Mesothelial cell of epicardium (in vitro differentiated cells): ENCODE measurements around the gene WDCP. TPM values are rescaled to one million over a fixed set of nuclear protein-coding genes. Genes with fewer than 3 reads are reported as not detected.
A peak's percentile ranks its signal among the peaks of the same experiment; 100 is the strongest.

Experiments
- DNase-seq, 2 experiments: peaks; one replicate each; pipeline ENCODE4 v3.0.0; 2021; ENCODE audit warnings: low spot score in 2 of 2; ENCODE audit not compliant: unreplicated experiment in 2 of 2
- H3K27ac Mint-ChIP-seq: 2 replicates; pipeline ENCODE4 v1.8.0; 2021; ENCODE audit warnings: mixed read lengths
- H3K27me3 Mint-ChIP-seq: 2 replicates; pipeline ENCODE4 v1.8.0; 2021; ENCODE audit warnings: low read depth, mixed read lengths
- H3K36me3 Mint-ChIP-seq: 2 replicates; pipeline ENCODE4 v1.8.0; 2021; ENCODE audit warnings: mixed read lengths
- H3K4me1 Mint-ChIP-seq: 2 replicates; pipeline ENCODE4 v1.8.0; 2021; ENCODE audit warnings: mixed read lengths
- H3K4me3 Mint-ChIP-seq: 2 replicates; pipeline ENCODE4 v1.8.0; 2021; ENCODE audit warnings: mild to moderate bottlenecking, moderate library complexity, mixed read lengths
- H3K9me3 Mint-ChIP-seq: 2 replicates; pipeline ENCODE4 v1.8.0; 2021; ENCODE audit warnings: mixed read lengths
- CTCF ChIP-seq: fragments of 200-600 bp; sonication (generic); IDR thresholded peaks from one replicate; pipeline ENCODE4 v1.5.0; 2021; ENCODE audit warnings: antibody characterized with exemption; ENCODE audit not compliant: unreplicated experiment
- total RNA-seq: library from RNA; stranded (reverse); gene quantifications from 3 replicates; pipeline ENCODE4 v1.2.1, GENCODE V29; 2021

The WDCP gene
- total RNA-seq, 1 donor from 2014 or later: 16.0 TPM

GRCh38 chr2:24073816-24074215 is 26.6 kb upstream of the WDCP start:
- Mint-ChIP-seq H3K9me3 (no peaks in the 10 kb centered on the region), H3K27ac (peak overlapping the region; percentile 11), H3K4me3 (no peak overlapping the region), H3K36me3 (peaks cover 12% of the 10 kb centered on the region), H3K27me3 (no peaks in the 10 kb centered on the region), H3K4me1 (peaks cover 21% of the 10 kb centered on the region)
- TF ChIP-seq CTCF: no peak
- DNase-seq: no peak

DNA sequence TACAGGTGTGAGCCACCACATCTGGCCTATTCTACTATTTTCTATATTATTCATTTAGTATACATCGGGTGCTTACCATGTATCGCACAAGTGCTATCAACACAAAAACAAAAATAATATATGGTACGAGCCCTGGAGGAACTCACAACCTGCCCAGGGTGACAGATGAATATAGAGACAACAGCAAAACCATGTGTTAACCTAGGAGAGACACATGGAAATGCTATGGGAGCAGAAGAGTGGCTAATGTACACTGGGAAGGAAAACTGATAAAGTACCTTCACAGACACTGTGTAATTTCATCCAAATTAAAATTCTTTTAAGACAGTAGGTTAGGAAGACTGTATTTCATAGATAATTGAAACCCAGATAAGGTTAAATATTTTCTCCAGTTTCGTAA is 25.1 kb upstream of the WDCP start:
- H3K27me3 Mint-ChIP-seq: no peaks in the 10 kb centered on the region
- no peaks in the 10 kb centered on the region for H3K9me3 Mint-ChIP-seq
- H3K27ac Mint-ChIP-seq: no peak overlapping the region
- H3K4me3 Mint-ChIP-seq: no peak overlapping the region
- no peak for DNase-seq
- peaks cover 12% of the 10 kb centered on the region for H3K4me1 Mint-ChIP-seq
- no peak for TF ChIP-seq CTCF
- peaks cover 14% of the 10 kb centered on the region for H3K36me3 Mint-ChIP-seq

- Mint-ChIP-seq H3K27ac (no peak overlapping the region), H3K36me3 (peaks cover 5% of the 10 kb centered on the region), H3K4me1 (no peaks in the 10 kb centered on the region), H3K27me3 (no peaks in the 10 kb centered on the region), H3K4me3 (no peak overlapping the region), H3K9me3 (no peaks in the 10 kb centered on the region)
- no peak for TF ChIP-seq CTCF
- DNase-seq: no peak
These were observed 18.1 kb upstream of the WDCP start for GRCh38 chr2:24065341-24065740.

- Mint-ChIP-seq H3K4me3 (no peak overlapping the region), H3K9me3 (no peaks in the 10 kb centered on the region), H3K36me3 (no peaks in the 10 kb centered on the region), H3K4me1 (no peaks in the 10 kb centered on the region), H3K27me3 (no peaks in the 10 kb centered on the region), H3K27ac (no peak overlapping the region)
- no peak for DNase-seq
- TF ChIP-seq CTCF: no peak
These were observed 11.5 kb upstream of the WDCP start for GRCh38 chr2:24058564-24059271.

- no peak for TF ChIP-seq CTCF
- Mint-ChIP-seq H3K36me3 (no peaks in the 10 kb centered on the region), H3K4me1 (no peaks in the 10 kb centered on the region), H3K27ac (no peak overlapping the region), H3K9me3 (no peaks in the 10 kb centered on the region), H3K27me3 (no peaks in the 10 kb centered on the region), H3K4me3 (no peak overlapping the region)
- no peak for DNase-seq
These were observed 8.6 kb upstream of the WDCP start for GRCh38 chr2:24055750-24056149.
